ENCODE data around the gene B3GAT2. TPM values are rescaled to one million over a fixed set of nuclear protein-coding genes. Genes with fewer than 3 reads are reported as not detected.

B3GAT2 gene
- total and polyA plus RNA-seq, 2 donors (not counting 1 experiment from before 2014, with no cell fraction given) = not detected

DNA sequence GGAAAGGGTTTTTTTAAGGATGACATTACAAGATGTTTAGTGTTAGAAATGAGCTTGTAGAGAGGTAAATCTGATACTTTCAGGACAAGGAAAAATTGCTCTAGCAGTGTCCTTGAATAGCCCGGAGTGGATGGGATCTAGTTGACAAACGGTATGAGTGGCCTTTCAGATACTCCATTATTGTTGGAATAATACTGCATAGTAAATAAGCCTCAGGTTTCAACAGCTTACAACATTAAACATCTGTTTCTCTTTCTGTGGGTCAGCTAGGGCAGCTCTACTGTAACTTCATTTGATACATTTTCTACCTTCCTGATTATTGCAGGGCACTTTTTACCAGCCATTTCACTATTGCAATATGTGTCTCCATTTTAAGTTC lies 118.0 kb downstream of the B3GAT2 start:
- H3K4me1 ChIP-seq (ENCODE audit: control insufficient read depth, extremely low read depth, insufficient read depth, low read length) = no peaks in the 10 kb centered on the region
- DNase-seq (ENCODE audit: low read depth in 2 of 2) = no peak
- TF ChIP-seq, protein P1, sequence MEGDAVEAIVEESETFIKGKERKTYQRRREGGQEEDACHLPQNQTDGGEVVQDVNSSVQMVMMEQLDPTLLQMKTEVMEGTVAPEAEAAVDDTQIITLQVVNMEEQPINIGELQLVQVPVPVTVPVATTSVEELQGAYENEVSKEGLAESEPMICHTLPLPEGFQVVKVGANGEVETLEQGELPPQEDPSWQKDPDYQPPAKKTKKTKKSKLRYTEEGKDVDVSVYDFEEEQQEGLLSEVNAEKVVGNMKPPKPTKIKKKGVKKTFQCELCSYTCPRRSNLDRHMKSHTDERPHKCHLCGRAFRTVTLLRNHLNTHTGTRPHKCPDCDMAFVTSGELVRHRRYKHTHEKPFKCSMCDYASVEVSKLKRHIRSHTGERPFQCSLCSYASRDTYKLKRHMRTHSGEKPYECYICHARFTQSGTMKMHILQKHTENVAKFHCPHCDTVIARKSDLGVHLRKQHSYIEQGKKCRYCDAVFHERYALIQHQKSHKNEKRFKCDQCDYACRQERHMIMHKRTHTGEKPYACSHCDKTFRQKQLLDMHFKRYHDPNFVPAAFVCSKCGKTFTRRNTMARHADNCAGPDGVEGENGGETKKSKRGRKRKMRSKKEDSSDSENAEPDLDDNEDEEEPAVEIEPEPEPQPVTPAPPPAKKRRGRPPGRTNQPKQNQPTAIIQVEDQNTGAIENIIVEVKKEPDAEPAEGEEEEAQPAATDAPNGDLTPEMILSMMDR (conservative IDR thresholded peaks at IDR 0.05 in 1 of 2, IDR thresholded peaks at IDR 0.05 in 1 of 2; ENCODE audit: low read depth in 1 of 2, low read length in 2 of 2) = no peak
- no peak for TF ChIP-seq EZH2 (IDR thresholded peaks at IDR 0.05; ENCODE audit: low read length, missing control alignments)

DNA sequence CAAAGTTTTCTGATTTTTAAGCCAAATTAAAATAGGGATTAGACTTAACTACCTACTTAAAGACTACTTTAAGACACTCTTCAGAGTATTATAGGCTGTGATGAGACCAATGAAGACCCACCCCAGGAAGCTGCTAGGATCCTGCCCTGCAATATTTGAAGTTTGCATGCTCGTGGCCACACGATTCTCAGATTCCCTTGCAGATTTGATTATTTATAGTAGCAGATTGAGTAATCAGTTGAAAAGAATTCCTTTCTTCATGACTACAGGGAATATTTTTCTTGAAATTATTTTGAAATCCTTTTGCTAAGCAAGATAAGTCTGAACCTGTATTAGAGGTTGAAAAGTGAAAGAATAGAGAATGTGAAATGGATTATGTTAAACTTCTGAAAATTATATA lies 122.3 kb downstream of the B3GAT2 start:
- no peak for TF ChIP-seq EZH2 (IDR thresholded peaks at IDR 0.05; ENCODE audit: low read length, missing control alignments)
- TF ChIP-seq, protein P1 (conservative IDR thresholded peaks at IDR 0.05 in 1 of 2, IDR thresholded peaks at IDR 0.05 in 1 of 2; ENCODE audit: low read depth in 1 of 2, low read length in 2 of 2) = no peak
- no peaks in the 10 kb centered on the region for H4K20me1 ChIP-seq (ENCODE audit: control insufficient read depth, extremely low read depth, insufficient read depth, low read length)
- H3K79me2 ChIP-seq (ENCODE audit: control insufficient read depth, insufficient read depth, low read length) = no peaks in the 10 kb centered on the region
- H3K9ac ChIP-seq (ENCODE audit: insufficient read depth, low read length) = no peak overlapping the region
- H3K4me1 ChIP-seq (ENCODE audit: control insufficient read depth, extremely low read depth, insufficient read depth, low read length) = no peaks in the 10 kb centered on the region
- H3K4me3 ChIP-seq (replicated peaks in 1 of 4; ENCODE audit: control extremely low read depth in 1 of 4, insufficient read depth in 1 of 4, low read depth in 3 of 4, low read length in 4 of 4) = no peak overlapping the region
- H3K4me2 ChIP-seq (ENCODE audit: extremely low read depth, insufficient read depth, low read length) = no peak overlapping the region
- no peaks in the 10 kb centered on the region for H3K9me3 ChIP-seq (ENCODE audit: control insufficient read depth, insufficient read depth, low read depth, low read length)
- DNase-seq (ENCODE audit: low read depth in 2 of 2) = peak; percentile 27 to 52
- no peak overlapping the region for H2AFZ ChIP-seq (ENCODE audit: low read length)
- H3K27me3 ChIP-seq (ENCODE audit: control insufficient read depth, insufficient read depth, low read length) = no peaks in the 10 kb centered on the region
- H3K36me3 ChIP-seq (ENCODE audit: control insufficient read depth, insufficient read depth, low read length) = no peaks in the 10 kb centered on the region
- H3K27ac ChIP-seq (ENCODE audit: insufficient read depth, low read length) = no peak overlapping the region

More for the DNA sequence above, 118.0 kb downstream of the B3GAT2 start:
- H3K27ac ChIP-seq (ENCODE audit: insufficient read depth, low read length) = no peak overlapping the region
- no peaks in the 10 kb centered on the region for H3K36me3 ChIP-seq (ENCODE audit: control insufficient read depth, insufficient read depth, low read length)
- H3K79me2 ChIP-seq (ENCODE audit: control insufficient read depth, insufficient read depth, low read length) = no peaks in the 10 kb centered on the region
- no peak overlapping the region for H3K4me2 ChIP-seq (ENCODE audit: extremely low read depth, insufficient read depth, low read length)
- H2AFZ ChIP-seq (ENCODE audit: low read length) = no peak overlapping the region
- H3K9ac ChIP-seq (ENCODE audit: insufficient read depth, low read length) = no peak overlapping the region
- H3K9me3 ChIP-seq (ENCODE audit: control insufficient read depth, insufficient read depth, low read depth, low read length) = no peaks in the 10 kb centered on the region
- no peak overlapping the region for H3K4me3 ChIP-seq (replicated peaks in 1 of 4; ENCODE audit: control extremely low read depth in 1 of 4, insufficient read depth in 1 of 4, low read depth in 3 of 4, low read length in 4 of 4)
- no peaks in the 10 kb centered on the region for H4K20me1 ChIP-seq (ENCODE audit: control insufficient read depth, extremely low read depth, insufficient read depth, low read length)
- H3K27me3 ChIP-seq (ENCODE audit: control insufficient read depth, insufficient read depth, low read length) = no peaks in the 10 kb centered on the region

DNA sequence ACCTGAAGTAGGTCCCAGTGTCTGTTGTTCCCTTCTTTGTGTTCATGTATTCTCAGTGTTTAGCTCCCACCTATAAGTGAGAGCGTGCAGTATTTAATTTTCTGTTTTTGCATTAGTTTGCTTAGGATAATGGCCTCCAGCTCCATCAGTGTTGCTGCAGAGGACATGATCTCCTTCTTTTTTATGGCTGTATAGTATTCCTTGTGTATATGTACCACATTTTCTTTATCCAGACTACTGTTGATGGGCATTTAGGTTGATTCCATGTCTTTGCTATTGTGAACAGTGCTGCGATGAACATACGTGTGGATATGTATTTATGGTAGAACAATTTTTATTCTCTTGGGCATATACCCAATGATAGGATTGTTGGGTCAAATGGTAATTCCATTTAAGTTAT lies 125.4 kb downstream of the B3GAT2 start:
- H3K27me3 ChIP-seq (ENCODE audit: control insufficient read depth, insufficient read depth, low read length) = no peaks in the 10 kb centered on the region
- H3K4me1 ChIP-seq (ENCODE audit: control insufficient read depth, extremely low read depth, insufficient read depth, low read length) = no peaks in the 10 kb centered on the region
- H3K9ac ChIP-seq (ENCODE audit: insufficient read depth, low read length) = no peak overlapping the region
- TF ChIP-seq, protein P1 (conservative IDR thresholded peaks at IDR 0.05 in 1 of 2, IDR thresholded peaks at IDR 0.05 in 1 of 2; ENCODE audit: low read depth in 1 of 2, low read length in 2 of 2) = no peak
- no peak for TF ChIP-seq EZH2 (IDR thresholded peaks at IDR 0.05; ENCODE audit: low read length, missing control alignments)
- H4K20me1 ChIP-seq (ENCODE audit: control insufficient read depth, extremely low read depth, insufficient read depth, low read length) = no peaks in the 10 kb centered on the region
- H3K4me2 ChIP-seq (ENCODE audit: extremely low read depth, insufficient read depth, low read length) = no peak overlapping the region
- H3K36me3 ChIP-seq (ENCODE audit: control insufficient read depth, insufficient read depth, low read length) = no peaks in the 10 kb centered on the region
- H3K27ac ChIP-seq (ENCODE audit: insufficient read depth, low read length) = no peak overlapping the region
- H3K79me2 ChIP-seq (ENCODE audit: control insufficient read depth, insufficient read depth, low read length) = no peaks in the 10 kb centered on the region
- no peak overlapping the region for H2AFZ ChIP-seq (ENCODE audit: low read length)
- DNase-seq (ENCODE audit: low read depth in 2 of 2) = no peak
- no peak overlapping the region for H3K4me3 ChIP-seq (replicated peaks in 1 of 4; ENCODE audit: control extremely low read depth in 1 of 4, insufficient read depth in 1 of 4, low read depth in 3 of 4, low read length in 4 of 4)
- H3K9me3 ChIP-seq (ENCODE audit: control insufficient read depth, insufficient read depth, low read depth, low read length) = no peaks in the 10 kb centered on the region
